SK-MEL-5 (cell line): ENCODE results near the gene IL9R. TPM values are rescaled to one million over a fixed set of nuclear protein-coding genes. Genes with fewer than 3 reads are reported as not detected.
"Not testable (repeated sequence)": the region's sequence is repeated elsewhere in the genome, so short reads cannot be mapped to it uniquely, and the experiment has no call there.

Experiments
- DNase-seq: peaks from one replicate; pipeline ENCODE4 v3.0.0-alpha.2; 2016; ENCODE audit warnings: low read depth, low spot score
- in situ Hi-C: cut with HindIII; loops from 2 replicates; pipeline ENCODE4 v1.10.0; 2016; ENCODE audit warnings: low sequenced_read_pairs, high pct_unique_total_duplicates, low pct_unique_long_range_greater_than_20kb
- polyA plus RNA-seq, 2 experiments: library from polyadenylated mRNA; depleted of rRNA; stranded (reverse); fragments of >200 nt; gene quantifications; 2 replicates each; pipeline ENCODE4 v1.2.3, GENCODE V29; 2015
- total RNA-seq: library from RNA; depleted of rRNA; stranded (reverse); fragments of >200 nt; shearing (Covaris generic); gene quantifications from 2 replicates; pipeline ENCODE4 v1.2.3, GENCODE V29; 2014; rRNA removed

Gene IL9R
- 0.16 TPM in 1 of 2 replicates, not detected in the other for total RNA-seq
- polyA plus RNA-seq (2015; cell fraction: cytosol; rRNA removed) = 0.13 TPM in 1 of 2 replicates, not detected in the other
- polyA plus RNA-seq (2015; cell fraction: nucleus; rRNA removed) = 0.31 and 1.7 TPM in 2 replicates

DNA sequence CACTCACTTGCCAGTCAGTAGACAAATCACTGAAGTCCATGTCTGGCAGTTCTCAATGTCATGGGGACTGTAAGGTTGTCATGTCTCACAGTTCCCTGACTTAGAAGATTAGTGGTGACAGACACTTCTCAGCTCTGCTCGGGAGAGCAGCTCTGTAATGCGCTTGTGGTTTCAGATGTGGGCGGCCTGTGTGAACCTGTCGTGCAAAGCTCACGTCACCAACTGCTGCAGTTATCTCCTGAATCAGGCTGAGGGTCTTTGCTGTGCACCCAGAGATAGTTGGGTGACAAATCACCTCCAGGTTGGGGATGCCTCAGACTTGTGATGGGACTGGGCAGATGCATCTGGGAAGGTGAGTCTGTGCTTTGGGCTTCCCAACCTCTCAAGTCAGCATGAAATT, at the start of gene IL9R:
TSS of gene IL9R (plus strand) at position 261 of the 400 bp plus-strand sequence. CDS start at position 325, 64 bp downstream.
- no peak for DNase-seq
- in situ Hi-C loops = no loop called here

- peak; percentile 40 for DNase-seq
- in situ Hi-C loops = no loop called here
These were observed 48.4 kb upstream of the IL9R start for GRCh38 chrX:155949098-155949497.

GRCh38 chrX:155951237-155951789, 46.2 kb upstream of the IL9R start:
- in situ Hi-C loops = no loop called here
- DNase-seq = no peak

DNA sequence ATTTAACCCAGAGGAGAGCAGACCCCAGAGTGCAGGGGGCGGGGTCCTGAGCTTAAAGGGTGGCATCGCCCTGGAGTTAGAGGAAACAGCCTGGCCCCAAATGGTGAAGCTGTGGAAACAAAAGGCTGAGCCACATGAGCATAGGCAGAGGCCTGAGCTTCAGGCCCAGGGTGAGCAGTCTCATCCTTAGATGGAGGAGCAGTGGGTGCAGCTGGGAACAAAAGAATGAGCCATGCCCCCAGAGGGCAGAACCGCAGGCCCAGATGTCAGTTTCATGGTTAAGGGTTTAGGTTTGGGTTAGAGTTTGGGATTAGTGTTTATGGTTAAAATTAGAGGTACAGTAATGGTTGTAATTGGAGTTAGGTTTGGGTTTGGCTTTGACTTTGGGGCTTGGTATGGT, 44.4 kb upstream of the IL9R start:
- in situ Hi-C loops = no loop called here

DNA sequence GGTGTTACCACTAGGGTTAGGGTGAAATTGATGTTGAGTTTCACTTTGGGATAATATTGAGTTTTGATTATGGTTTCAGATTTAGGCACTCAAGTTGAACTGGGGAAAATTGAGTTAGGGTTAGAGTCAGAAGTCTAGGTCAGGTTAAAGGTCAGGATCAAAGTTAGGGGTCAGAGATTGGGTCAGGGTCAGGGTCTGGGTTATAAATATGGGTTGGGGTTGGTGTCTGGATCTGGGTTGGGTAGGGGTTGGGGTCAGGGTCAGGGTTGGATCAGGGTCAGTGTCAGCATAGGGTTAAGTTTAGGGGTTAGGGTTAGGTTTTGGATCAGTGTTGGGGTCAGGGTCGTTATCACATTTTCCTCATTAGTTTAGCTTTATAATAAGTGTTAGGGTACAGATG, 42.7 kb upstream of the IL9R start:
- no peak for DNase-seq

More for the DNA sequence above, 44.4 kb upstream of the IL9R start:
- no peak for DNase-seq

DNA sequence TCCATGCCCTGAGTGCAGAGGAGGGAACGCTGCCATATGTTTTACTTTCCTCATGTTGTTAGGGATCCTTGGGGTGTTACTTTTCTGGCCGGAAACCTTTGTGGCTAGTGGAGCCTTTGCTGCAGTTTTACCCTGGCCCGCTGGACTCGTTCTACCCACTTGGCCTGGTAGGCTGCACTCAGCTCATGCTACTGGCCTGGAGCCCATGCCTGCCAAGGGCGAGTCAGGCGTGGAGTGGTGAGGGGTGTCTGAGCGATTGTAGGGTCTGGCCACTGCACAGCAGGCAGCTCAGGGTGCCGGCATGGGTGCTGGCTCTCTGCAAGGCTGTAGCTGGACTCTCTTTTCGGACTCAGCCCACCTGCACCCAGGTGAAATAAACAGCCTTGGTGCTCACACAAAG, 41.4 kb upstream of the IL9R start:
- no peak for DNase-seq
- in situ Hi-C loops = no loop called here

More for the DNA sequence above, 42.7 kb upstream of the IL9R start:
- in situ Hi-C loops = no loop called here

GRCh38 chrX:155956649-155957048, 40.8 kb upstream of the IL9R start:
- no peak for DNase-seq
- in situ Hi-C loops = no loop called here

GRCh38 chrX:155957843-155958242, 39.7 kb upstream of the IL9R start:
- in situ Hi-C loops = no loop called here
- no peak for DNase-seq

- in situ Hi-C loops = no loop called here
These were observed 38.4 kb upstream of the IL9R start for GRCh38 chrX:155959018-155959587.

GRCh38 chrX:155962906-155963305, 34.6 kb upstream of the IL9R start:
- DNase-seq = no peak
- in situ Hi-C loops = no loop called here

More at GRCh38 chrX:155959018-155959587, 38.4 kb upstream of the IL9R start:
- DNase-seq = no peak

GRCh38 chrX:155966876-155967275, 30.6 kb upstream of the IL9R start:
- peak; percentile 63 for DNase-seq
- in situ Hi-C loops = no loop called here

DNA sequence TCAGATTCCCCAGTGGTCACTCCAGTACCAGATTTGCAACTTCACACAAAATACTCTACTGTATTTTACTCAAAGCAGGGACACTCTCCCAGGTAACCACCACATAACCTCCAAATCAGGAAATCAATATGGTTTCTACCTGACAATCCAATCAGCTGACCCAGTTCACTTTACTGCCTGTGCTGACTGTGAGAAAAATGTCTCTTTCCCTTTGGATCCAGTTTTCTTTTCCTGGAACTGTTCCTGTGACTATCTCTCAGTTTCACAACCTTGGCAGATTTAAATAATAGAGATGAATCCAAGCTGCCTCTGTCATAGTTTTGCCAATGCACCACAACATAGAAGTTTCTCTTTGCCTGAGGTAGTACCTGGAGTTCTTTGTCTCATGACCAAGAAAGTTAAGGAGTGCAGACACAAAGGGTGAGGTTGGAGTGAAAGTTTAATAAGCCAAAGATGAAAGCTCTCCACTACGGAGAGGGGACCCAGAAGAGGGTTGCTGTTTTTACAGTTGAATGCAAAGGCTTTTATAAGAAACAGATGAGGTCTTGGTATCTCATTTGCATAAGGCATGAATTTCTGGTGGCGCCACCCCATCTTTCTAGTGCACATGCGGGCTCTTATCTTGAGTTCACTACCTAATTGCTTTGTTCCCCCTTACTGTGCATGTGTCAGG, 29.7 kb upstream of the IL9R start:
- in situ Hi-C loops = no loop called here
- no peak for DNase-seq

GRCh38 chrX:155968326-155968661, 29.2 kb upstream of the IL9R start:
- in situ Hi-C loops = no loop called here
- DNase-seq = no peak

DNA sequence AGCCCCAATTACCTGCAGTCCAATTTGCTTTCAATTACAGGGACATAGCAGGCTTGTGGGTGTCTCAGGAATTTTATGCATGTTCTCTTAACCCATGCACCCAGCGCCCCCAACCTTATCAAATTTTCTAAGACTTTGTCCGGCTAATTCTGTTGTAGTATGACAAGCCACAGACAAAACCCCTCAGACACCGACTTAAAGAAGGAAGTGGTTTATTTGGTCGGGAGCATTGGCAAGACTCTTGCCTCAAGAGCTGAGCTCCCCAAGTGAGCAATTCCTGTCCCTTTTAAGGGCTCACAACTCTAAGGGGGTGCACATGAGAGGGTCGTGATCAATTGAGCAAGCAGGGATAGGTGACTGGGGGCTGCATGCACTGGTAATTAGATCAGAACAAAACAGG, 28.7 kb upstream of the IL9R start:
- in situ Hi-C loops = no loop called here
- no peak for DNase-seq

- peak; percentile 25 for DNase-seq
These were observed 25.8 kb upstream of the IL9R start for GRCh38 chrX:155971658-155972057.

GRCh38 chrX:155972241-155972640, 25.3 kb upstream of the IL9R start:
- in situ Hi-C loops, DNase-seq: not testable (repeated sequence)

More at GRCh38 chrX:155971658-155972057, 25.8 kb upstream of the IL9R start:
- in situ Hi-C loops = not testable (repeated sequence)

- no peak for DNase-seq
These were observed 14.2 kb upstream of the IL9R start for GRCh38 chrX:155983326-155983725.

DNA sequence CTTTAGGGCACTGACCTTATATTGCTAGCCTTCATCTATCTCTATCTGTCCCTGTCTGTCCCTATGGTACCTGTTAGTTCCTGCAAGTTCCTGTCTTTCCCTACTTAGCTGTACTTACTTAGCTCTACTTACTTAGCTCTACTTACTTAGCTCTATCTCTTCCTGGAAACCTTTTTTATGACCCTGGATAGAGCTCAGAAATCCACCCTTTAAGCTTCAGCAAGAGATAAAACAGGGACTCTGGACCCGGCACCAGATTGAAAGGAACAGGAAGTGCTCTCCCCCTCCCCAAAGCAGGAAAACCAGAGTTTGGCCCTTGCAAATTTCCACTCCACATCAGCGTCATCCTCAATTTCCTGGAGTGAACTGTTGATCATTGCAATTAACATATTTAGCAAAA, 12.3 kb upstream of the IL9R start:
- in situ Hi-C loops = no loop called here

More at GRCh38 chrX:155983326-155983725, 14.2 kb upstream of the IL9R start:
- in situ Hi-C loops = no loop called here

DNA sequence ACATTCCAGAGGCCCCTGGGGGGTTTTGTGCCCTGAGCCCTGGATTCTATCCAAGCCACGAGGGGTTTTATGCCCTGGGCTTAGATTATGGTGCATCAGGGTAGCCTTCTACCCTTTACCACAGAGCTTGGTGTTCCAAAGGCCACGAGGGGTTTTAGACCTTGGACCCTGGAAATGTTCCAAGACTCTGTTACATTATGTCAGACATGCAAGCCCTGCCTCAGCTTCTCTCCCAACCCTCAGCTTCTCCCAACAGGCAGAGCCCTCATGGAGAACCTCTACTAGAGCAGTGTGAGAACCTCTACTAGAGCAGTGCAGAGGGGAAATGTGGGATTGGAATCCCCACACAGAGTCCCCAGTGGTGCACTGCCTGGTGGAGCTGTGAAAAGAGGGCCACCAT, 10.5 kb upstream of the IL9R start:
- in situ Hi-C loops, DNase-seq: not testable (repeated sequence)

More for the DNA sequence above, 12.3 kb upstream of the IL9R start:
- DNase-seq = no peak
